Stimulated activated CD4-positive, alpha-beta T cell treated with anti-CD3 and anti-CD28 coated beads, TNF-alpha, amount 100 ng/mL, for 24 hours (primary cell): ENCODE results near the gene MYO1D.

ENCODE experiments used
- DNase-seq, 3 experiments: peaks; one replicate each; pipeline ENCODE4 v3.0.0-alpha.2; 2020; ENCODE audit warnings: low read depth in 3 of 3

MYO1D gene

GRCh38 chr17:32569171-32570080 is 307.5 kb downstream of the MYO1D start:
- DNase-seq = no peak

- DNase-seq = no peak
Observed at GRCh38 chr17:32568705-32569104, 308.2 kb downstream of the MYO1D start.

DNA sequence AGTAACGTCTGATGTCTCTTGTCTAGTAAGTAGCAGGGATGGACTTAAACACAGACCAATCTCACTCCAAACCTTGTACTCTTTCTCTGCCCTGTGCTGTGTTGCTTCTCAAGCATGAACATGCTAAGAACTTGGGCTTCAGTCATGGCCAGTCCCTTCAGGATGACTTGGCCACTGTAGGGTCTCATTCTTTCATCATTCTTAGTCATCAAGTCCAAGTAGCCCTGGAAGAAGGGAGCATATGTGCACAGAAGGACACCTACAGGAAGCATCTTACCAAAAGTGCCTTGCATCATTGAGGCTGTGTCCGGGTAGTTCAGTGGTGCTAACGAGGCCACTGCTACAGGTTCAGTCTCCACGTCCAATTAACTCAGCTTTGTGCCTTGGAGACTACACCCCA is 309.4 kb downstream of the MYO1D start:
- DNase-seq = no peak

DNA sequence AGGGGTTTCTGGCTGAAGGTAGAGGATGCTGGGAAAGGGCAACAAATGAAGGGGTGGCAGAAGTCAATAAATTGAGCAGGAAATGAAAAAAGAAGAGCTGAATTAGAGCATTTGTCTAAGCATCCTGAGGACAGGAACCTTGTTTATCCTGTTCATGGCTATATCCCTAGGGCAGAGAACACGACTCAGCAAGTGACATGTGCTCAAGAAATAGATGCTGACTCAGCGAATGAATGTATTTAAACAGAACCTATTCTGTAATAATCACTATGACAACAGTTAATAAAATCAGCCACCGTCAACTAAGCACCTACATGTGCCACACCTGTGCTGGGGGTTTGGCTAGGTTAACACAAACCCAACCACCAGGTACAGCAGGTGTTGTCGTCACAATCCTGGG is 309.8 kb downstream of the MYO1D start:
- DNase-seq = no peak

DNA sequence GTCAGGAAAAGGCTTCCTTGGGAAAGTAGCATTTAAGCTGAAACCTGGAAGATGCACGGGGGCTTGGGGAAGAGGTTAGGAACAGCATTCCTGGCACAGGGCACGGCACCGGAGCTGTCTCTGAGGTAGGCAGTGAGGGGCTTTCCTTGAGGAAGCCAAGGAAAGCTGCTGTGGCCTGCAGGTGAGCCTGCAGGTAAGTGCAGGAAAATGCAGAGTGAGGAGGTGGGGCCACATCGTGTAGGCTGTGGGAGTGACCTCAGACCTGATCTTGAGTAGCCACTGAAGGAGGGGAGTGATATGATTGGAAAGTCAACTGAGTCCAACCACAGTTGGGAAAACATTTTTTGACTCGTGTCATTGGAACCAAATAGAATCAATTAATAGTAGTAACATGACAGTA is 310.6 kb downstream of the MYO1D start:
- no peak for DNase-seq

DNA sequence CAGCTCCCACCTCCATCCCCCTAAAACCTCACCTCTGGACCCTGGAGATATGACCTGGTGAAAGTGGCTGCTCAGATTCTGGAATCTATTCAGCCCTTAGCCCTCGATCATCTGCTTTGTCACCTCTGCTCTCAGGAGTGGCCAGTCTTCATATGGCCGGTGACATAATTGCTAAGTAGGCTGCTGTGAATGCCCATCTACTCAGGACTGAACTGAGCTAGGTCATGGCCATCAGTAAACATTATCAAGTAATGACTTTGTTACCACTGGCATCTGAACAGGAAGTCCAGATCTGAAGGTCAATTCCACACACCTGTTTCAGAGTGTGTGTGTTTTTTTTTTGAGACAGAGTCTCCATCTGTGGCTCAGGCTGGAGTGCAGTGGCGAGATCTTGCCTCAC is 311.5 kb downstream of the MYO1D start:
- DNase-seq = no peak

- peak in 1 of 3 experiments; percentile 8 for DNase-seq
Observed at GRCh38 chr17:32564325-32564724, 312.6 kb downstream of the MYO1D start.

DNA sequence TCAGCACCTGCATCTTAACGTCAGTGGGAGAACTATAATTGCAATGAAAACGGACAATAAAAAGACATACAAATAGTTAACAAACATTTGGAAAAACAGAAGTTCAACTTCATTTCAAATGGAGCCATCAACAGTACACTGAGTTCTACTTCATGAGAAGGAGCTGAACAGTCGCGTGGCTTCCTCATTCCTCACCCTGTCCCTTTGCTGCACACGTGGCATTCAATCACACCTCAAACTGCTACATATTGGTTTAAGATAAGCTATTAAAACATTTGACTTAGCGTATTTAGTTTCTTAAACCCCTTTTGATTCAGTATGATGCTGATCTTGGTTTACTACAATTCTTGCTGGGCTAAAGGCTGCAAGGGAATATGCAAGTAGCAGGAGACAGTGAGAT is 313.3 kb downstream of the MYO1D start:
- no peak for DNase-seq

DNA sequence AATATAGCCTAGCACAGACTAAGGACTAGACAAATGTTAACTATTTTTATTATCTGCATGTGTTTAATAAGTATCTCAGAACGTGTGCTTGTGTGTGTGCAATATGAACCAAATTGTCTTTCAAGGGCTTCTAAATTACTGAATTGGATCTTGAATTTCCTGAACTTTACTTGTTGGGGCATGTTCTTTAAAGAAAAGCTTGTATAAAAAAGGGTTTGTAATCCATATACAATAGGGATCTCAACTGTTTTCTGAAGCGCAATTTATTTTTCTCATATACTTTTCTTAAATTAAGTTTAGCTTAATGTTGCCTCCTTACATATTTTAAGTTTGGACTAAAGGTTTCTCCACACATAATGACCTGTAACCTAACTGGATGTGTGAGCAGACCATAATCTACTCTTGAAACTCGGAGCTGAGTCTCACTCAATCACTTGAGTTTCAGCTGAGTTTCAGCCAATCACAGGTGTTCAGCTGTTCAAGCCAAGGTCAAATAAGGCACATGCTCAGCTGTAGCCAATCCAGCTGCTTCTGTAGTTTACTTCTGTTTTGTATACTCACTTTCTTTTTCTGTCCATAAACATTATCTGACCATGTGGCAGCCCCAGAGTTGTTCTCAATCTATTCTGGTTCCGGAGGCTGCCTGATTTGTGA is 317.8 kb downstream of the MYO1D start:
- no peak for DNase-seq

GRCh38 chr17:32558326-32558955 is 318.5 kb downstream of the MYO1D start:
- no peak for DNase-seq

GRCh38 chr17:32555611-32556310 is 321.2 kb downstream of the MYO1D start:
- no peak for DNase-seq

- DNase-seq = no peak
Observed at GRCh38 chr17:32553168-32553567, 323.8 kb downstream of the MYO1D start.

DNA sequence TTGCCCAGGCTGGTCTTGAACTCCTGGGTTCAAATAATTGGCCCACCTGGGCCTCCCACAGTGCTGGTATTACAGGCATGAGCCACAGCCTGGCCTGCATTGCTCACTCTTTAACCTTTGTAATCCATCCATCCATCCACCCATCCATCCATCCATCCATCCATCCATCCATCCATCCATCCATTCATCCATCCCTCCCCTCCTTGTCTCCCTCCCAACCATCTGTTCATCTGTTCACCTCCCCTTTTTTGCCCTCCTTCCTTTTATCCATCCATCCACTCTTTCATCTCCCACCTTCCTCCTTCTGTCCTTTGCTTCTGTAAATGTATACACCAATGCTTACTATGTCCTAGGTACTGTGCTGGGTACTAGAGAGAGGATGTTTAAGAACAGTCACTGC is 324.6 kb downstream of the MYO1D start:
- no peak for DNase-seq

GRCh38 chr17:32551186-32551955 is 325.6 kb downstream of the MYO1D start:
- DNase-seq = no peak

DNA sequence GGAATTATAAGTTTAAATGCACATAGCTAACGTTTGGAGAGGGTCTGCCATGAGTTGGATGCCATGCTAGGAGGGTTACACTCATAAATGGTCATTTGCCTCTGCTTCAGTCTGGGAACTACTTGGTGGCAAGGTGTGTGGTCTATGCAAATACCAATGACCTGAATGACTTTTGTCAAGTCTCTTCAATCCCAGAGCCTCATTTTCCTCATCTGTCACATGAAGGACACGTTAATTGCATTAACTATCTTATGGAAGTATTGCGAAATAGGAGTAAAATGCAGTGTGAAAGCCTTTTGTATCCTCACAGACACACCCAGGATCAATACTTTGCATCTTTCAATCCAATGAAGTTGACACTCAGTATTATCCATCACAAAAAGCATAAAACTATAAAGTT is 327.4 kb downstream of the MYO1D start:
- DNase-seq = no peak

- DNase-seq = no peak
Observed at GRCh38 chr17:32546031-32546444, 330.9 kb downstream of the MYO1D start.

DNA sequence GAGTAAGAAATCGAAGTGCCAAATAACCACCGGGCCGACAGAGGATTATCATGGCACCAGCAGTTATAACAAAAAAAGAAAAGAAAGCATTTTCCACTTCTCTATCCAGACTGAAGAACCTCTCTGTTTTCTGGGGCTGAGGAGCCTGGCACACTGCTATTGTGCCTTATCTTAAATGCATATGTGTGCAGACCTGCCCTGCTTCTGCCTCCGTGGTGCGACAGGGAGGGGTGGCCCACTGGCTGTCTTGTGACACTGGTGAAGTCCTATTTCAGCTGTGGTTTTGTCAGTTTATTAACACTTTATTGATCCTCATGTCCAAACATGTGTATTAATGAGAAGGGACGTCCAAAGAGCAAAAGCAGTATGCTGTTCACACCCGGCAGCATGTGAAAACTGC is 334.7 kb downstream of the MYO1D start:
- no peak for DNase-seq

GRCh38 chr17:32541640-32542039 is 335.3 kb downstream of the MYO1D start:
- no peak for DNase-seq

DNA sequence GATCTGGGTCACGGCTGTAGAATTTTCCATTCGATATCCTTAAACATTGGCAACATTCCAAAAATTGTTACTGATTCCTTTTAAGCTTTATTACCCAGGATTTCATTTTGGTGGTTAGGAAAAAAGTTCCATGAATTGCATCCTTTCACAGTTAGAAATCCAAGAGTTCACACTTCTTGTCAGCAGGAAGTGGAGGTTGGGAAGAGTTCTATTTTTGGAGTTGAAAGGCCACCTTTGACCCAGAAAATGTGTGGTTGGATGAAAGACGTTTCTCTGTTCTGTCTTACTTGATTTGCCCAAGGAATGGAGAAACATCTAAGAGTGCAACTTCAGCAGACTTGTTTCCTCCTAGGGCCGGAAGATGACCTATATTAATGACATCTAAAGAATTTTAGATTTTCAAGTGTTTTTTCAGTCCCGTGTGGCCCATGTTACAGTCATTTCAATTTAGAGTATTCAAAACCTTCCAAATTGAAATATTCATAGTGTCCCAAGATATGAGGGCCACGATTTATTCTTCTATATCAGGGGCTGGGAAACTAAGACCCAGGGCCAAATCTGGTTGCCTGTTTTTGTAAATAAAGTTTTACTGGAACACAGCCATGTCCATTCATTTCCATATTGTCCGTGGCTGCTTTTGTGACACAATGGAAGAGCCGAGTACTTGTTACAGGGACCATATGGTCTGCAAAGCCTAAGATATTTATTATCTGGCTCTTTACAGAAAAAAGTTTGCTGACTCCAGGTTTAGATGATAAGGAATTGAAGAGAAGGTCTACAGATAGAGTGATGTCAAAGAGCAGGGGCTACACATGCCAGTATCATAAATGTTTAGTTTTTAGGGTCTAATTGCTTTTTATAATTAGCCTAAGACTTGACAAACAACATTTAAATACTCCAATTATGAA is 339.9 kb downstream of the MYO1D start:
- DNase-seq = no peak

DNA sequence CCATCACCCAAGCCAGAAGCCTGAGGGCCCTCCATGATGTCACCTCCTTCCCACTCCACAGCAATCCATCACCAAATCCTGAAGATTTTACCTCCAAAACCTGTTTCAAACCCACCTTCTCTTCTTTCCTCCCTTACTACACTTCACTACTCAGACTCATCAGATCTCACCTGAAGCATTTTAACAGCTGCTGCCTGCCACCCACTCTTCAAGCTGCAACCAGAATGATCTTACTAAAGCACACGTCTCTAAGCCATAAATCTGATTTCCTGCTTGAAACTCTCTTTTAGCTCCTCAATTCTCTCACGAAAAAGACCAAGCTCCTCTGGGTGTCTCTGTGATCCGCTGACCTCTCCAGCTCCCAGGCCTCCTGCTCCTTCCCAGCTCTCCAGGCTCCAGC is 343.6 kb downstream of the MYO1D start:
- no peak for DNase-seq
